GM20000 (cell line): Measurements from ENCODE around the gene NEGR1.

Experiments
- DNase-seq: peaks from one replicate; pipeline ENCODE4 v3.0.0; 2012; ENCODE audit warnings: low spot score
- TF ChIP-seq, protein P1 (sequence below): IDR thresholded peaks from 2 replicates; pipeline ENCODE4 v1.5.1; 2012; ENCODE audit warnings: mild to moderate bottlenecking, control low read depth; ENCODE audit errors: extremely low read depth, missing control alignments

NEGR1 gene

DNA sequence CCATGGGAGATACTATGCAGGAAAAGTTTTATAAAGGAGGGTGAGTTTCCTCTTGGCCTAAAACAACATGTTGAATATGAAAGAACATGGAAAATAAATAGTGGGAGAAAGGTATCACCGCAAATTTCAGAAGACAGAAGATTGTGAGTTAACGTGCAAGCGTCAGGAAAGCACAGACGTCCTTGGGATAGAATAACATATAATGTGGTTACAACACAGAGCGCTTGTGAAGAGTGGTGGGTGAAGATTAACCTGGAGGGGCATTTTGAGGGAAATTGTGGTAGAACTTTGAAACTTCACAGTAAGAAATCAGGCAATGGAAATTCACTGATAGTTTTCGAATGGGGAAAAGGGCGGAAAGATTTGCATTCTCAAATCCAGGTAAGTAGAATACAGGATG lies 47.3 kb downstream of the NEGR1 start:
- TF ChIP-seq, protein P1, sequence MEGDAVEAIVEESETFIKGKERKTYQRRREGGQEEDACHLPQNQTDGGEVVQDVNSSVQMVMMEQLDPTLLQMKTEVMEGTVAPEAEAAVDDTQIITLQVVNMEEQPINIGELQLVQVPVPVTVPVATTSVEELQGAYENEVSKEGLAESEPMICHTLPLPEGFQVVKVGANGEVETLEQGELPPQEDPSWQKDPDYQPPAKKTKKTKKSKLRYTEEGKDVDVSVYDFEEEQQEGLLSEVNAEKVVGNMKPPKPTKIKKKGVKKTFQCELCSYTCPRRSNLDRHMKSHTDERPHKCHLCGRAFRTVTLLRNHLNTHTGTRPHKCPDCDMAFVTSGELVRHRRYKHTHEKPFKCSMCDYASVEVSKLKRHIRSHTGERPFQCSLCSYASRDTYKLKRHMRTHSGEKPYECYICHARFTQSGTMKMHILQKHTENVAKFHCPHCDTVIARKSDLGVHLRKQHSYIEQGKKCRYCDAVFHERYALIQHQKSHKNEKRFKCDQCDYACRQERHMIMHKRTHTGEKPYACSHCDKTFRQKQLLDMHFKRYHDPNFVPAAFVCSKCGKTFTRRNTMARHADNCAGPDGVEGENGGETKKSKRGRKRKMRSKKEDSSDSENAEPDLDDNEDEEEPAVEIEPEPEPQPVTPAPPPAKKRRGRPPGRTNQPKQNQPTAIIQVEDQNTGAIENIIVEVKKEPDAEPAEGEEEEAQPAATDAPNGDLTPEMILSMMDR = no peak
- no peak for DNase-seq

DNA sequence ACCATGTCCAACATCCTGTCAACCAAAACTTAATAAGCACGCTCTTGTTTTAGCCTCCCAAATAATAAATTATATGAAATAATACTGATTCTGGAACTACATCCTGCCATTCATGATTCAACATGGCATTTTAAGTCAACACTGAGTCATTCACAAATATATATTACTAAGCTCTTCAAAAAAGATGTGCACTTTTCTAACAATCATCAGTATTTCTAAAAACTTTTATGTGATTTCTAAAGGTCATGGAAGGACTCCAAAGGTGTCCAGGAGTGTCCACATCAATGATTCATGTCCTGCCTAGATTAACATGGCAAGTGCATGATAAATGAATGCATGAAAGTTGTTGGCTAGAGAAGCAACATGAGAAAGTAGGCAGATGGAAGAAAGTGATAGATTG lies 51.6 kb downstream of the NEGR1 start:
- no peak for DNase-seq
- TF ChIP-seq, protein P1 = no peak

DNA sequence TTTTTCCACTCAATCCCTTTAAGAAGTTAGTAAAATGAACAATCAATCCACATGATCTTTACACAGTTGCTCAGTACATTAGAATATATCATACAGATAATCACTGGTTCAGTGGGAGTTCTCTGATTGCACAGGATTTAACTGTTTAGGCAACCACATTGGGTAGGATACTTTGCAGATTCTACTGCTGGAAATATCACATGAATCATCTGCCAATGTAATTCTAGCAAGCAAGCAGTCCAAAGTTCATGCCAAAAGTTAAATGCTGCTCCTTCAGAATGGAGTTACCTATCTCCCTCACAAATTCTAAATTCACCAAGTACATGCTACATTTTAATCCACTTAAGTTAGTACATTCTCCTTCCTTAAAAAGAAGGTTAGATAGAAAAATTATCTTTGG lies 52.4 kb downstream of the NEGR1 start:
- DNase-seq = no peak
- TF ChIP-seq, protein P1 = no peak

DNA sequence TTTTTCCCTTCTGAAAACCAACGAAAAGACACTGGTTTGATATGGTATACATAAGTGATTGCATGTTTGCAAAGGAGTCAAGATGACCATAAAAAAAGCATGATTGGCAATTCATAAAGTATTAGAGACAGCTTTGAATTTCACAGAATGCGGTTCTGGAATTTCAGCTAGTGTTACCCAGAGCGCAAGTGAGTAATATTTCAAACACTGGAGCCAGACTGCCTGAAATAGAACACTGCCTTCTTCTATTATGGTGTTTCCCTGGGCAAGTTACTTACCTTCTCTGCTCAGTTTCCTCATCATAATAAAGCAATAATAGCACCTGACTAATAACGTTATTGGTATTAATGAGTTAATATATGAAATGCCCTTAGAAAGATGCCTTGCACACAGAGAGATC lies 54.7 kb downstream of the NEGR1 start:
- DNase-seq = no peak
- TF ChIP-seq, protein P1 = no peak

DNA sequence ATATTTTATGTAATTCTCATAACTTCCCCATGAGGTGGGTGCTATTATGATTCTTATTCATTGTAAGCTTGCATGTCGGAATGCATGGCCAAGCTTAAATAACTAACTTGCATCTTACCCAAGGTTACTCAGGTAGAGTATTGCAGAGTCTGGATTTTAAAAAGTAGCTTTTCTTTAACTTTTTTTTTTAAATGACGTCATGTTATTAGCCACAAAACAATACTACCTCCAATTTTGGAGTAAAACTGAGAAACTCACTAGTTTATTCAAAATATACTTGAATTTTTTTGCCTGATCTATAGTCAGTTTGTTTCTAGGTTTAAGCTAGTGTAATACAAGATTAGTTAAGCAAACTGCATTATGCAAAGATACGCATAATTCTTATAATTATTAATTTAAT lies 57.8 kb downstream of the NEGR1 start:
- DNase-seq = no peak
- TF ChIP-seq, protein P1 = no peak

DNA sequence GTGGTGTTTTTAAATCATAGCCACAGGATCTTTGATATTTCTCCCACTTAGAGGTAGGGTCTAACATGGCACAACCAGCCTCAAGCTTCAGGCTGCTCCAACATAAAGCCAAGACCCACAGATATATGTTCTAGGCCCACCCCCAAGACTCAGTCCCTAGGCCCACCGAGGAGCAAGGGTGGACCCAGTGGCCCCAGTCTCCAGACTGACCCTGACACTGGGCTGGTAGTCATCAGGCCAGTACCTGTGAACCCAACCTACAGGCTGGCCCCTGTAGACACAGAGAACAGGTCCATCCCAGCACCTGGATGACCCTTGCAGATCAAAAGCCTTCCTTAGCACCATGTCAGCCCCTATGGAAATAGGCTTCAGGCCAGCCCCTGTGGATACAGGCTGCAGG lies 60.5 kb downstream of the NEGR1 start:
- TF ChIP-seq, protein P1 = no peak
- no peak for DNase-seq

DNA sequence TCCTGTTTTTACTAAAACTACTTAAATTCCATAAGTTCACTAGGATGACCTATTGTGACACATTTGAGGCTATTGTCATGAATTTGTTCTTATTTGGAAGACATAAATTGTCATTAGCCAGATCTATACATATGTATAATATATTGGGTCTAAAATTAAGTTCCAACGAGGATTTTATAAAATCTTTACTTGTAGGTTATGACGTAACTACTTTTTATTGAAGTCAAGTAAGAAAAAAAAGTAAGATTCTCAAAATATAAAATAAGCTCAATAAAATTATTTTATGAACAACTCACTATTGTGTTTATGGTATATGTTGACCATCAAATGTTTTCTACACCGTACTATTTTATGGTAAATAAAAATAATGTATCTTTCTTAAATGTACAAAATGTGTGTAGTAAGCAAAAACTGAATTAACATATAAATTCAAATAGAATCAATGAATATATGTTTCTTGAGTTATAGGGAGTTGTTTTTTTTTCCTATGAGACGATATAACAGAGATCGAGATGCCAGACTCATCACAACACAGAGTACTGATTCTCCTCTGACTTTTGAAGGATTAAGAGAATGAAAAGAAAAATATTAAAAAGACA lies 64.1 kb downstream of the NEGR1 start:
- TF ChIP-seq, protein P1 = no peak
- DNase-seq = no peak
